Measurements from ENCODE around the gene ABLIM2. TPM values are rescaled to one million over a fixed set of nuclear protein-coding genes. Genes with fewer than 3 reads are reported as not detected.

The ABLIM2 gene
- total RNA-seq, 4 donors from 2014 or later: 4.2 to 28.5 (median 8.7) TPM

GRCh38 chr4:8088966-8089491 is 69.6 kb downstream of the ABLIM2 start:
- peaks cover 0 to 18% (median 6%) of the 10 kb centered on the region in 4 donors for H3K4me1 ChIP-seq
- WGBS: 85% methylated on average over 12 of the region's 12 CpGs

DNA sequence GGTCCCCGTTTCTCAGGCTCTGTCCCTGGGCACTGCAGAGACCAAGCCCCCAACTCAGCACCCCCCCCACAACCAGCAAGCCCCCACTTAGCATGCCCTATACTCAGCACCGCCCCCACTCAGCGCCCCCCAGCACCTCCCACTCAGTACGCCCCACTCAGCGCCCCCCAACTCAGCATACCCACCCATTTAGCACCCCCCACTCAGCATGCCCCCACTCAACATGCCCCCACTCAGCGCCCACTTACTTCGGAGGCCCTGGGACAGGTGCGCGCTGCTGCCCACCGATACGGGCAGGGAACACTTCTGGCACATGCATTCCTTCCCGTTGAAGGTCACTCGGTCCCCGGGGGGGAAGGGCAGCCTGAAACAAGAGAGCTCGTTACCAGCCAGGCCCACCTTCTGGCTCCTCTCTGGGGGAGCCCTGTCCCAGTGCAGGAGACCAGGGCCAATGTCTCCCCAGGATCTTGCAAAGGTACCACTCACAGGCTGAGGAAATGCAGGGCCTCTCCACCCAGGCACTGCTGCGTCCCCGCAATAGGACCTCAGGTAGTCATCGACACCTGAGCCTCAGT is 70.6 kb downstream of the ABLIM2 start:
- TF ChIP-seq POLR2AphosphoS5 (IDR thresholded peaks at IDR 0.05) (no peak), EP300 (IDR thresholded peaks at IDR 0.05) (no peak), CTCF (IDR thresholded peaks at IDR 0.05) (no peak), POLR2A (IDR thresholded peaks at IDR 0.05; ENCODE audit: low read depth) (no peak)
- no peak for DNase-seq (ENCODE audit: extremely low spot score)
- no peak overlapping the region for H3K4me3 ChIP-seq
- 88% methylated on average over 15 of the region's 18 CpGs for WGBS
- intact Hi-C loops (cut with DNase I): no loop called here
- no peaks in the 10 kb centered on the region for H3K27me3 ChIP-seq
- peaks cover 0 to 2% (median 1%) of the 10 kb centered on the region in 4 donors for H3K9me3 ChIP-seq
- peaks cover 0 to 18% (median 8%) of the 10 kb centered on the region in 4 donors for H3K4me1 ChIP-seq
- no peak overlapping the region for H3K27ac ChIP-seq (replicated peaks in 1 of 4)
- H3K36me3 ChIP-seq: no peaks in the 10 kb centered on the region

More at GRCh38 chr4:8088966-8089491, 69.6 kb downstream of the ABLIM2 start:
- no peak for DNase-seq (ENCODE audit: extremely low spot score)
- Histone ChIP-seq H3K36me3 (no peaks in the 10 kb centered on the region), H3K27ac (replicated peaks in 1 of 4) (no peak overlapping the region), H3K4me3 (no peak overlapping the region), H3K9me3 (peaks cover 0 to 12% (median 5%) of the 10 kb centered on the region in 4 donors), H3K27me3 (no peaks in the 10 kb centered on the region)
- intact Hi-C loops (cut with DNase I): no loop called here
- TF ChIP-seq POLR2AphosphoS5 (IDR thresholded peaks at IDR 0.05) (no peak), CTCF (IDR thresholded peaks at IDR 0.05) (no peak), EP300 (IDR thresholded peaks at IDR 0.05) (no peak), POLR2A (IDR thresholded peaks at IDR 0.05; ENCODE audit: low read depth) (no peak)

GRCh38 chr4:8086783-8087445 is 71.7 kb downstream of the ABLIM2 start:
- no peaks in the 10 kb centered on the region for H3K36me3 ChIP-seq
- WGBS: 75% methylated on average over 12 of the region's 14 CpGs
- TF ChIP-seq EP300 (IDR thresholded peaks at IDR 0.05) (no peak), CTCF (IDR thresholded peaks at IDR 0.05) (no peak), POLR2A (IDR thresholded peaks at IDR 0.05; ENCODE audit: low read depth) (no peak)
- H3K4me3 ChIP-seq: no peak overlapping the region
- H3K9me3 ChIP-seq: no peaks in the 10 kb centered on the region
- no peak for DNase-seq (ENCODE audit: extremely low spot score)
- no peaks in the 10 kb centered on the region for H3K27me3 ChIP-seq
- intact Hi-C loops (cut with DNase I): no loop called here
- no peak overlapping the region for H3K27ac ChIP-seq (replicated peaks in 1 of 4)
- peaks cover 0 to 18% (median 14%) of the 10 kb centered on the region in 4 donors for H3K4me1 ChIP-seq

DNA sequence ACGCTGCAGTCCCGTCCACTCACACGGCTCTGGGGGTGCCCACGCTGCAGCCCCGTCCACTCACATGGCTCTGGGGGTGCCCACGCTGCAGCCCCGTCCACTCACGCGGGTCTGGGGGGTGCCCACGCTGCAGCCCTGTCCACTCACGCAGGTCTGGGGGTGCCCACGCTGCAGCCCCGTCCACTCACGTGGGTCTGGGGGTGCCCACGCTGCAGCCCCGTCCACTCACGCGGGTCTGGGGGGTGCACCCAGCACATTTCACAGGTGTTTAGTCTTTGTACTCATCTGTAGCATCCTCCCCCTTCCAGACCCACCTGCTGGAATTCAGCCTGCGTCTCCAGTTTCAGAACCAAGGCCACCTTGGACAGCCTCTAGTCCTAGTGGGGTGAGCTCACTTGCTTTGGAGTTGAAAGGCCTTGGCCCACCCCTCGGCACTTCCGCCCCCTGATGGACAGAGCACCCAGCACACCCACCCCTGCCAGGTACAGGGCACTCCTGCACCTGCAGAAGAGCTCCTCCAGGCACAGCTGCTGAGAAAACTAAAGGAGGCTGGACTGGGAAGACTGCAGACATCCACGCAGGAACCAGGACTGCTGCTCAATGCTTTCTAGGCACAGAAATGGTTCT is 73.0 kb downstream of the ABLIM2 start:
- intact Hi-C loops (cut with DNase I): no loop called here

More for the DNA sequence above, 73.0 kb downstream of the ABLIM2 start:
- Histone ChIP-seq H3K36me3 (peaks cover 0 to under 1% (median 0%) of the 10 kb centered on the region in 4 donors), H3K4me3 (no peak overlapping the region), H3K4me1 (peaks cover 0 to 16% (median 13%) of the 10 kb centered on the region in 4 donors), H3K27ac (replicated peaks in 1 of 4) (no peak overlapping the region), H3K27me3 (no peaks in the 10 kb centered on the region), H3K9me3 (no peaks in the 10 kb centered on the region)
- TF ChIP-seq POLR2A (IDR thresholded peaks at IDR 0.05; ENCODE audit: low read depth) (no peak), POLR2AphosphoS5 (IDR thresholded peaks at IDR 0.05) (no peak), EP300 (IDR thresholded peaks at IDR 0.05) (no peak), CTCF (IDR thresholded peaks at IDR 0.05) (no peak)
- 95% methylated on average over 16 of the region's 22 CpGs for WGBS
- DNase-seq (ENCODE audit: extremely low spot score): no peak
